HepG2 (cell line): ENCODE data around the gene NIFK. TPM values are rescaled to one million over a fixed set of nuclear protein-coding genes. Genes with fewer than 3 reads are reported as not detected.

Source experiments
- CHD2 ChIP-seq: IDR thresholded peaks from 2 replicates; pipeline ENCODE4 v1.6.1; 2011; ENCODE audit warnings: low read depth, low read length, improper control_type of control experiment
- DZIP1 ChIP-seq: sonication (generic); formaldehyde crosslinking; IDR thresholded peaks from 2 replicates; pipeline ENCODE4 v1.5.0; 2020; ENCODE audit warnings: mild to moderate bottlenecking, missing genetic modification reagents
- HNRNPK ChIP-seq: fragments of 200-400 bp; formaldehyde crosslinking; IDR thresholded peaks from 2 replicates; pipeline ENCODE4 v1.6.1; 2018; ENCODE audit warnings: low read length, low read depth, moderate library complexity, mild to moderate bottlenecking; ENCODE audit not compliant: poor library complexity, severe bottlenecking
- HNRNPUL1 ChIP-seq: fragments of 200-400 bp; formaldehyde crosslinking; IDR thresholded peaks from 2 replicates; pipeline ENCODE4 v1.6.1; 2017; ENCODE audit warnings: low read depth, mild to moderate bottlenecking, low read length, moderate library complexity
- KDM6A ChIP-seq: IDR thresholded peaks from 2 replicates; pipeline ENCODE4 v1.6.1; 2016; ENCODE audit warnings: low read depth
- KLF12 ChIP-seq: sonication (generic); formaldehyde crosslinking; IDR thresholded peaks from 2 replicates; pipeline ENCODE4 v1.4.0; 2020; ENCODE audit warnings: missing genetic modification reagents, borderline replicate concordance
- MIER3 ChIP-seq: IDR thresholded peaks from 2 replicates; pipeline ENCODE4 v1.6.1; 2016; ENCODE audit warnings: missing compliant biosample characterization, borderline replicate concordance
- MYC ChIP-seq: sonication (generic); formaldehyde crosslinking; IDR thresholded peaks from 2 replicates; pipeline ENCODE4 v1.9.0; 2021; ENCODE audit warnings: missing genetic modification reagents, borderline replicate concordance
- RELA ChIP-seq: sonication (generic); formaldehyde crosslinking; IDR thresholded peaks from 2 replicates; pipeline ENCODE4 v1.4.0; 2020; ENCODE audit warnings: missing genetic modification reagents
- SALL1 ChIP-seq: sonication (generic); formaldehyde crosslinking; IDR thresholded peaks from 2 replicates; pipeline ENCODE4 v1.8.0; 2022; ENCODE audit warnings: mild to moderate bottlenecking, missing genetic modification reagents
- ZFP36L2 ChIP-seq: sonication (generic); formaldehyde crosslinking; IDR thresholded peaks from 2 replicates; pipeline ENCODE4 v1.4.0; 2020; ENCODE audit warnings: missing genetic modification reagents
- ZNF205 ChIP-seq: IDR thresholded peaks from 2 replicates; pipeline ENCODE4 v1.6.1; 2018; ENCODE audit warnings: missing biosample characterization, missing genetic modification reagents
- ZNF33A ChIP-seq: sonication (generic); formaldehyde crosslinking; IDR thresholded peaks from 2 replicates; pipeline ENCODE4 v1.5.1; 2020; ENCODE audit warnings: missing genetic modification reagents, mild to moderate bottlenecking, moderate library complexity, borderline replicate concordance
- ZNF484 ChIP-seq: sonication (generic); formaldehyde crosslinking; IDR thresholded peaks from 2 replicates; pipeline ENCODE4 v1.5.1; 2020; ENCODE audit warnings: mild to moderate bottlenecking, low read depth, missing genetic modification reagents, borderline replicate concordance
- ZNF615 ChIP-seq: sonication (generic); formaldehyde crosslinking; IDR thresholded peaks from 2 replicates; pipeline ENCODE4 v1.5.0; 2020; ENCODE audit warnings: mild to moderate bottlenecking, missing genetic modification reagents, borderline replicate concordance
- ZNF878 ChIP-seq: sonication (generic); formaldehyde crosslinking; IDR thresholded peaks from 2 replicates; pipeline ENCODE4 v1.8.1; 2023; ENCODE audit warnings: mild to moderate bottlenecking, missing genetic modification reagents, moderate library complexity
- polyA plus RNA-seq, 8 experiments: library from polyadenylated mRNA; depleted of rRNA in 3 of 8; stranded (reverse) in 7 of 8; unstranded in 1 of 8; fragments of >200 nt; fragmentation: Illumina TruSeq in 4 of 8; extraction: Trizol in 4 of 8; gene quantifications; 2 replicates each; pipeline versions ENCODE4 v1.2.1 to v1.2.3, GENCODE V29; 2011 to 2016; ENCODE audit warnings: low read depth in 4 of 8, missing spikeins in 1 of 8, mixed read lengths in 1 of 8; ENCODE audit not compliant: insufficient read depth in 1 of 8
- total RNA-seq, 5 experiments: library from RNA; depleted of rRNA; stranded (reverse); fragments of >200 nt; fragmentation: Illumina TruSeq; extraction: Trizol; gene quantifications; 2 replicates each; pipeline ENCODE4 v1.2.3, GENCODE V29; 2016; ENCODE audit warnings: low read depth in 1 of 5
- TF ChIP-seq, protein P1 (sequence below): sonication (generic); formaldehyde crosslinking; IDR thresholded peaks from 2 replicates; pipeline ENCODE4 v1.4.0; 2020; ENCODE audit warnings: missing genetic modification reagents, borderline replicate concordance
- TF ChIP-seq, protein P2 (sequence below): sonication (generic); formaldehyde crosslinking; IDR thresholded peaks from 2 replicates; pipeline ENCODE4 v1.5.1; 2020; ENCODE audit warnings: mild to moderate bottlenecking, missing genetic modification reagents, borderline replicate concordance
- TF ChIP-seq, protein P3 (sequence below): IDR thresholded peaks from 2 replicates; pipeline ENCODE4 v1.6.1; 2016; ENCODE audit warnings: low read depth, borderline replicate concordance

The NIFK gene
- total and polyA plus RNA-seq, 2 of the 13 experiments (the other 11 are each of a cell fraction or from before 2014, with no cell fraction given): 19.6 to 105 TPM

DNA sequence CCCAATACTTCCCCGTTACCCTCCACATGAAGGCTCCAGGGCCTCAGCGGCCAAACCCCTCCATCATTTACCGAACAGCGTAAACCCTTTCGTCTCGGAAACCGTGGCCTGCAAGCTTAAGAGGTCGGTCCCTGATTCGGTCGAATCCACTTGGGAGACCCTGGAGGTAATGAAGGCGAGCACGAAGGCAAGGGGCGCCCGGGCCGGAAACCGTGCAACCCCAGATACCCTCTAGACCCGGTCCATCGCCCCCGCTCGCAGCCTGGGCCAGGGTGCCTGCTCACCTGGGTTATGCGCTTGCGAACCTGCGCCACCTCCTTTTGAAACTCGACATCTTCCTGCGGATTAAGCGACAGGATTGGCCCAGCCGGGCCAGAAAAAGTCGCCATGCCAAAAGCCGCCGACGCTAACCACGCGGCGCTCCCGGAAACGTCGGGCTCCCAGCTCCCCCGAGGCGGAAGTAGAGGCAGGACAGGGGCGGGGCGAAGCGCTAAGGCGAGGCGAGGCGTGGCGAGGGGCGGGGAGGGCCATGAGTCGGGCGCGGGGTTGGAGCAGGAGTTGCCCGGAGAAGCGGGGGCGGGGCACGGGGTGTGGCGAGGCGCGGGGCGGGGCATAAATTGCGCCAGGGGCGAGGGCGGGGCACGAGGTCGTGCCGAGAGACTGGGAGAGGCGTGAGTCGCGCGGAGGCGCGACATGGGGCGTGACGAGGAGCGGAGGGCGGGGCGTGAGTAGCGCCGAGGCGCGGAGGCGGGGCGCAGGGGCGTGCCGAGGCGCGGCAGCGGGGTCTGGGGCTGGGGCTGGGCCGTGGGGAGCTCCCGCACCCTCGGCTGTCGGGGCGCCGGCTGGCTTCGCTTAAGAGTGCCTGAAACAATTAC is at the start of gene NIFK (continued):
- TF ChIP-seq, protein P1, sequence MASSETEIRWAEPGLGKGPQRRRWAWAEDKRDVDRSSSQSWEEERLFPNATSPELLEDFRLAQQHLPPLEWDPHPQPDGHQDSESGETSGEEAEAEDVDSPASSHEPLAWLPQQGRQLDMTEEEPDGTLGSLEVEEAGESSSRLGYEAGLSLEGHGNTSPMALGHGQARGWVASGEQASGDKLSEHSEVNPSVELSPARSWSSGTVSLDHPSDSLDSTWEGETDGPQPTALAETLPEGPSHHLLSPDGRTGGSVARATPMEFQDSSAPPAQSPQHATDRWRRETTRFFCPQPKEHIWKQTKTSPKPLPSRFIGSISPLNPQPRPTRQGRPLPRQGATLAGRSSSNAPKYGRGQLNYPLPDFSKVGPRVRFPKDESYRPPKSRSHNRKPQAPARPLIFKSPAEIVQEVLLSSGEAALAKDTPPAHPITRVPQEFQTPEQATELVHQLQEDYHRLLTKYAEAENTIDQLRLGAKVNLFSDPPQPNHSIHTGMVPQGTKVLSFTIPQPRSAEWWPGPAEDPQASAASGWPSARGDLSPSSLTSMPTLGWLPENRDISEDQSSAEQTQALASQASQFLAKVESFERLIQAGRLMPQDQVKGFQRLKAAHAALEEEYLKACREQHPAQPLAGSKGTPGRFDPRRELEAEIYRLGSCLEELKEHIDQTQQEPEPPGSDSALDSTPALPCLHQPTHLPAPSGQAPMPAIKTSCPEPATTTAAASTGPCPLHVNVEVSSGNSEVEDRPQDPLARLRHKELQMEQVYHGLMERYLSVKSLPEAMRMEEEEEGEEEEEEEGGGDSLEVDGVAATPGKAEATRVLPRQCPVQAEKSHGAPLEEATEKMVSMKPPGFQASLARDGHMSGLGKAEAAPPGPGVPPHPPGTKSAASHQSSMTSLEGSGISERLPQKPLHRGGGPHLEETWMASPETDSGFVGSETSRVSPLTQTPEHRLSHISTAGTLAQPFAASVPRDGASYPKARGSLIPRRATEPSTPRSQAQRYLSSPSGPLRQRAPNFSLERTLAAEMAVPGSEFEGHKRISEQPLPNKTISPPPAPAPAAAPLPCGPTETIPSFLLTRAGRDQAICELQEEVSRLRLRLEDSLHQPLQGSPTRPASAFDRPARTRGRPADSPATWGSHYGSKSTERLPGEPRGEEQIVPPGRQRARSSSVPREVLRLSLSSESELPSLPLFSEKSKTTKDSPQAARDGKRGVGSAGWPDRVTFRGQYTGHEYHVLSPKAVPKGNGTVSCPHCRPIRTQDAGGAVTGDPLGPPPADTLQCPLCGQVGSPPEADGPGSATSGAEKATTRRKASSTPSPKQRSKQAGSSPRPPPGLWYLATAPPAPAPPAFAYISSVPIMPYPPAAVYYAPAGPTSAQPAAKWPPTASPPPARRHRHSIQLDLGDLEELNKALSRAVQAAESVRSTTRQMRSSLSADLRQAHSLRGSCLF: peak; percentile 67; the same call in 1 of the 2 replicates
- TF ChIP-seq MIER3 (peak; percentile 19; the same call in 1 of the 2 replicates), ZFP36L2 (no peak), DZIP1 (CRISPR knock-in tag) (no peak), ZNF878 (CRISPR knock-in tag) (peak; percentile 82), ZNF615 (CRISPR knock-in tag) (no peak), HNRNPK (no peak), ZNF205 (CRISPR knock-in tag) (peak; percentile 82; the same call in 1 of the 2 replicates), ZNF33A (no peak), HNRNPUL1 (no peak), KDM6A (CRISPR knock-in tag) (no peak), ZNF484 (CRISPR knock-in tag) (0 out of 2 replicates have a peak, but pooled peaks have one; percentile 63), KLF12 (no peak), SALL1 (CRISPR knock-in tag) (peak; percentile 5; the same call in 1 of the 2 replicates), MYC (peak; percentile 99), RELA (CRISPR knock-in tag) (0 out of 2 replicates have a peak, but pooled peaks have one; percentile 17), CHD2 (peak; percentile 43; the same call in 1 of the 2 replicates)
- TF ChIP-seq, protein P2, sequence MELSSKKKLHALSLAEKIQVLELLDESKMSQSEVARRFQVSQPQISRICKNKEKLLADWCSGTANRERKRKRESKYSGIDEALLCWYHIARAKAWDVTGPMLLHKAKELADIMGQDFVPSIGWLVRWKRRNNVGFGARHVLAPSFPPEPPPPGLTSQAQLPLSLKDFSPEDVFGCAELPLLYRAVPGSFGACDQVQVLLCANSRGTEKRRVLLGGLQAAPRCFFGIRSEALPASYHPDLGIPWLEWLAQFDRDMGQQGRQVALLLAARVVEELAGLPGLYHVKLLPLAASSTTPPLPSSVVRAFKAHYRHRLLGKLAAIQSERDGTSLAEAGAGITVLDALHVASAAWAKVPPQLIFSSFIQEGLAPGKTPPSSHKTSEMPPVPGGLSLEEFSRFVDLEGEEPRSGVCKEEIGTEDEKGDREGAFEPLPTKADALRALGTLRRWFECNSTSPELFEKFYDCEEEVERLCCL: peak; percentile 53; the same call in 1 of the 2 replicates
- TF ChIP-seq, protein P3, sequence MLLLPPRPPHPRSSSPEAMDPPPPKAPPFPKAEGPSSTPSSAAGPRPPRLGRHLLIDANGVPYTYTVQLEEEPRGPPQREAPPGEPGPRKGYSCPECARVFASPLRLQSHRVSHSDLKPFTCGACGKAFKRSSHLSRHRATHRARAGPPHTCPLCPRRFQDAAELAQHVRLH: peak; percentile 75; the same call in 1 of the 2 replicates
